Measurements from ENCODE around the gene RTCB. TPM values are rescaled to one million over a fixed set of nuclear protein-coding genes. Genes with fewer than 3 reads are reported as not detected.

The RTCB gene
- total RNA-seq, 1 experiment from 2014 or later: 101 TPM

DNA sequence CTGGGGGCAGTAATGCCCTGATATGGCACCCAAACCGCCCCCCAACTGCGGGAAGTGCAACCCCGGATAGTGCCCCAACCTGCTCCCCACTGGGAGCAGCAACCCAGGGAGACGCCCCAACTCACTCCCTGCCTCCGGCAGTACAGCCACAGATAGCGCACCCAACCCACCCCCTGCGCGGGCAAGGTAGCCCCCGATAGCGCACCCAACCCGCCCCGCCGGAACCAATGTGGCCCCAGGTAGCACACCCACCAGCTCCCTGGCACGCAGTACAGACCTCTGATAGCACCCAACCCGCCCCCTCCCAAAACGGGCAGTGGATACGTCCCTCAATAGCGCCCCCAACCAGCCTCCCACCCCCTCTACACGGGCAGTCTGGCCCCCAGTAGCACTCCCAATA, 58.2 kb downstream of the RTCB start:
- TF ChIP-seq, protein P1, sequence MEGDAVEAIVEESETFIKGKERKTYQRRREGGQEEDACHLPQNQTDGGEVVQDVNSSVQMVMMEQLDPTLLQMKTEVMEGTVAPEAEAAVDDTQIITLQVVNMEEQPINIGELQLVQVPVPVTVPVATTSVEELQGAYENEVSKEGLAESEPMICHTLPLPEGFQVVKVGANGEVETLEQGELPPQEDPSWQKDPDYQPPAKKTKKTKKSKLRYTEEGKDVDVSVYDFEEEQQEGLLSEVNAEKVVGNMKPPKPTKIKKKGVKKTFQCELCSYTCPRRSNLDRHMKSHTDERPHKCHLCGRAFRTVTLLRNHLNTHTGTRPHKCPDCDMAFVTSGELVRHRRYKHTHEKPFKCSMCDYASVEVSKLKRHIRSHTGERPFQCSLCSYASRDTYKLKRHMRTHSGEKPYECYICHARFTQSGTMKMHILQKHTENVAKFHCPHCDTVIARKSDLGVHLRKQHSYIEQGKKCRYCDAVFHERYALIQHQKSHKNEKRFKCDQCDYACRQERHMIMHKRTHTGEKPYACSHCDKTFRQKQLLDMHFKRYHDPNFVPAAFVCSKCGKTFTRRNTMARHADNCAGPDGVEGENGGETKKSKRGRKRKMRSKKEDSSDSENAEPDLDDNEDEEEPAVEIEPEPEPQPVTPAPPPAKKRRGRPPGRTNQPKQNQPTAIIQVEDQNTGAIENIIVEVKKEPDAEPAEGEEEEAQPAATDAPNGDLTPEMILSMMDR (conservative IDR thresholded peaks at IDR 0.05): no peak
- no peak overlapping the region for H3K9ac ChIP-seq (ENCODE audit: extremely low read depth, insufficient read length, low read length)
- H3K18ac ChIP-seq (ENCODE audit: insufficient read length, low read depth, low read length): no peak overlapping the region
- H3K4ac ChIP-seq (ENCODE audit: low read depth, low read length): no peak overlapping the region
- no peaks in the 10 kb centered on the region for H3K9me3 ChIP-seq (ENCODE audit: control insufficient read depth, low read depth, low read length)
- peaks cover 0 to 3% (median 0%) of the 10 kb centered on the region in 3 experiments; a peak in 2 of 7 replicates for H3K36me3 Mint-ChIP-seq (ENCODE audit: insufficient read depth in 1 of 3, low read depth in 3 of 3)
- H3K9me3 Mint-ChIP-seq: peaks cover 0 to 3% of the 10 kb centered on the region in 2 experiments; a peak in 4 of 5 replicates
- no peaks in the 10 kb centered on the region for H3K27me3 ChIP-seq (ENCODE audit: insufficient read depth, low read length)
- H3K79me1 ChIP-seq (ENCODE audit: insufficient read depth, low read depth, low read length, poor library complexity, severe bottlenecking): no peaks in the 10 kb centered on the region
- no peak overlapping the region for H2BK120ac ChIP-seq (ENCODE audit: low read depth, low read length, poor library complexity, severe bottlenecking)
- H3K4me1 Mint-ChIP-seq: peaks cover 10% of the 10 kb centered on the region in 2 experiments
- H4K5ac ChIP-seq (ENCODE audit: insufficient read length, low read depth, low read length): no peak overlapping the region
- H3K14ac ChIP-seq (ENCODE audit: insufficient read depth, low read length): no peak overlapping the region; the same call in 1 of the 2 replicates
- H3T11ph ChIP-seq (ENCODE audit: low read length): no peak overlapping the region
- H2AK5ac ChIP-seq (ENCODE audit: insufficient read length, low read length): no peak overlapping the region
- H4K91ac ChIP-seq (ENCODE audit: insufficient read length, low read depth, low read length): no peak overlapping the region
- H3K4me2 ChIP-seq (ENCODE audit: insufficient read depth, insufficient read length, low read length): no peak overlapping the region
- H2AFZ ChIP-seq (ENCODE audit: low read length): no peak overlapping the region
- no peak overlapping the region for H3K4me3 Mint-ChIP-seq
- no peak overlapping the region for H2BK12ac ChIP-seq (ENCODE audit: insufficient read length, low read depth, low read length)
- H2BK15ac ChIP-seq (ENCODE audit: low read depth, low read length): no peak overlapping the region
- no peak overlapping the region for H3K23ac ChIP-seq (ENCODE audit: insufficient read length, low read depth, low read length)
- no peak overlapping the region for H2BK5ac ChIP-seq (ENCODE audit: insufficient read length, low read length)
- no peak overlapping the region for H3K56ac ChIP-seq (ENCODE audit: insufficient read length, low read depth, low read length)
- H3K4me1 ChIP-seq (ENCODE audit: insufficient read depth, low read length): no peaks in the 10 kb centered on the region; the same call in 1 of the 2 replicates
- no peak overlapping the region for H3K27ac Mint-ChIP-seq
- no peak for DNase-seq
- H3K27me3 Mint-ChIP-seq (ENCODE audit: low read depth): peaks cover 23% of the 10 kb centered on the region
- no CpG with 5 or more reads among the region's 19 CpGs for WGBS (ENCODE audit: extremely low coverage, insufficient read length, low lambda C conversion rate)
- H4K8ac ChIP-seq (replicated peaks; ENCODE audit: insufficient read length, low read depth, low read length): no peak overlapping the region
- H3K79me2 ChIP-seq (ENCODE audit: insufficient read depth, low read length): no peaks in the 10 kb centered on the region
- no peak overlapping the region for H2BK20ac ChIP-seq (ENCODE audit: low read depth, low read length, poor library complexity, severe bottlenecking)
- H3K27ac ChIP-seq (ENCODE audit: insufficient read length, low read depth, low read length): no peak overlapping the region
- H3K23me2 ChIP-seq (ENCODE audit: insufficient read length, low read depth, low read length, poor library complexity, severe bottlenecking): no peaks in the 10 kb centered on the region
- no peaks in the 10 kb centered on the region for H4K20me1 ChIP-seq (ENCODE audit: control insufficient read depth, insufficient read depth, insufficient read length)

Data from H9 (cell line).